Measurements from ENCODE around the gene INTS7.

The INTS7 gene

GRCh38 chr1:211903490-211904245 is 131.7 kb downstream of the INTS7 start:
- DNase-seq (ENCODE audit: low read depth), result no peak

GRCh38 chr1:211902624-211903291 is 132.6 kb downstream of the INTS7 start:
- DNase-seq (ENCODE audit: low read depth), result no peak

DNA sequence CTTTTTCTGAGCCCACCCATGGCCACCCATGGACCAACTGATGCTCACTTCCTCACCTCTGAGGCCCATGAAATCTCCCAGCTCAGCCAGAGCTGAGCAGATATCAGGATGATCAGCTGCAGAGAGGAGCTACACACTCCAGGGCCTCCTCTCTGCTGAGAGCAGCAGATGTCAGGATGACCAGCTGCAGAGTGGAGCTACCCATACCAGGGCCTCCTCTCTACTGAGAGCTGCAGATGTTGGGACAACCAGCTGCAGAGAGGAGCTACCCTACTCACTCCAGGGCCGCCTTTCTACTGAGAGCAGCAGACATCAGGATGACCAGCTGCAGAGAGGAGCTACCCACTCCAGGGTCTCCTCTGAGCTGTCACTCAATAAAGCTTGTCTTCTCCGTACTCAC is 133.4 kb downstream of the INTS7 start:
- no peak for DNase-seq (ENCODE audit: low read depth)

DNA sequence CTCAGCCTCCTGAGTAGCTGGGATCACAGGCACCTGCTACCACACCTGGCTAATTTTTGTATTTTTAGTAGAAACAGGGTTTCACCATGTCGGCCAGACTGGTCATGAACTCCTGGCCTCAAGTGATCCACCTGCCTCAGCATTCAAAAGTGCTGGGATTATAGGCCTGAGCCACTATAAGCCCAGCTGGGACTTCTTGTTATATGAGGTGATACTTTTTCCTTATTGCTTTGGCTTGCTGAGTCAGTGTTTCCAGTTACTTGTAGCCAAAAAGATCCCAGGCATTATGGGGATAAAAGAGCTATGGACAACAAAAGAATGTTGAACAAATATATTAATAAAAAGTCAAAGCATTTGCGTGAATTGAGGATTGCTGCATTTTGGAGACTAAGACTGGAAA is 134.9 kb downstream of the INTS7 start:
- no peak for DNase-seq (ENCODE audit: low read depth)

DNA sequence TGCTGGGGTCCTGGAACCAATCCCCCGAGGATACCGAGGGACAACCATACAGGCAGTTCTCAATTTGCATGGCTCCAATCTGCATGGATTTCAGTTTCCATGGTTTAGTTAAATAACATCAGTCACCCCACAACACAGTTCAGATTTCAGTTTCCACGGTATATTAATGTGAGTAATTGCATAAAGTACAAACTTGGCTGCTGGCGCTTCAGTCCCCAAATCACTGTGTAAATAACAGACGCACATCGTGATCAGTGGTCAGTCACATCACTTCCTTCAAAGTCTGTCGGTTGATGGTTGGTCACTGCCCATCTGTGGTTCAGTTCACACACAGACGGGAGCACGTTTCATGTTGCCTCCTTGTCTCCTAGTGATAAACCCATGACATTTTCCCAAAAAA is 138.4 kb downstream of the INTS7 start:
- no peak for DNase-seq (ENCODE audit: low read depth)

- no peak for DNase-seq (ENCODE audit: low read depth)
Observed at GRCh38 chr1:211895126-211895759, 140.1 kb downstream of the INTS7 start.

DNA sequence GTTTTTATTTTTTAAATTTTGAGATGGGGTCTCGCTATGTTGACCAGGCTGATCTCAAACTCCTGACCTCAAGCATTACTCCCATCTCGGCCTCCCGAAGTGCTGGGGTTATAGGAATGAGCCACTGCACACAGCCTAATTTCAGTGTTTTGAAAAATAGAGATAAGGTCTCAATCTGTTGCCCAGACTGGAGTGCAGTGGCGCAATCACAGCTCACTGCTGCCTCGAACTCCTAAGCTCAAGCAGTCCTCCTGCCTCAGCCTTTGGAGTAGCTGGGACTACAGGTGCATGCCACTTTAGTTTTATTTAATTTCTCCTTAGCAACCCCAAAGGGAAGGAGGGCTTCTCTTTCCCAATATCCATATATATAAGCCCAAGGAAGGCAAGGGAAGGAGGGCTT is 141.0 kb downstream of the INTS7 start:
- DNase-seq (ENCODE audit: low read depth), result no peak

DNA sequence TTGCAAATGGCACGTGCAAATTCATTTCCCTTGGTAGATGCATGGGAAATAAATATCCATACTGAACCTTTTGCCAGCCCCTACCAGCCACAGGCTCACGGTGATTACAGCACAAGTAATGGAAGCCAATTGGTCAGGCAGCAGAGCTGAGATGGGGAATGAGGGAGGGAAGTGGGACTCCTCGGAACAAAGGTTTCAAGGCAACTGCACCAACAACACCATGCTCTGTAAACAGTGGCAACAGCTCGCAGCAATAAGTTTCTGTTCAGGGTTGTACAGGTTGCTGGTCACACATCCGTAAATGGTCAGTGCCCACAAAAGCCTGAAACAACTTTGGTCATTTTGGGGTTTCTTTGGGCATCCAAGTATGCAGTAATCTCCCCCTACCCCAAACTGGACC is 142.1 kb downstream of the INTS7 start:
- DNase-seq (ENCODE audit: low read depth), result no peak

DNA sequence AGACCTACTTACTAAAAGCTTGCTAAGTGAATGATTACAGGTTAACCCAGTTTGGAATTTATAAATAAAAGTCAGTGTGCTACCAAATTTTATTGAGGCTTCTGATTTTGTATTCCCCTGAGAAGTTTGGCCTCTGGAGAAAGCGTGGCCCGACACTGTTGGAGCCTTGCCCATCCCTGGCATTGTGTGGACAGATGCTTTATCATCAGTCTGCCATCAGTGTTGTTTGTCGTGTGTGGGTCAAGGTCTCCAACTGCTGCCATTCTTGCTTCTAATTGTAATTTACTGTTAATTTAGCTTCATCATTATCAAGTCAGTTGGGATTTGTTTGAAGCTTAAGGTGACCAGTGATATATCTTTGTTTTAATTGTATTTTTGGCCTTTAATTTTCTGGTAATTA is 142.8 kb downstream of the INTS7 start:
- DNase-seq (ENCODE audit: low read depth), result no peak

DNA sequence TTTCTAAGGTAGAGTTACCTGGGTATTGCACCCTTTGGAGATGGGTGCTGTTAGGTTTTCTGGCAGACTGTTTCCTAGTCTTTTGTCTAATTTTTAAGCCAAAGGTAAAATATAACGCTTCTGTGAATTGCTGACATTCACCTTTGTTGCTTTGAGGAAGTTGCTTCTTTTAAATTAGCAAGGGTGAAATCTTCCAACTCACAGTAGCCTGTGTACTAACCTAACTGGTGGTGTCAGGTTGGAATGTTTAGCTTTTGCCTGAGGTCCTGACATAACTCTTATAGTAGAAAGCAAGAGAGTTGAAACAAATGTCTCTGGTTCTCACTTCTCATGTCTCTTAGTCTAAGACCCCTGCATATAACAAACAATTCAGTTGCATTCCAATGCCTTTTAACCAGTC is 143.6 kb downstream of the INTS7 start:
- DNase-seq (ENCODE audit: low read depth), result no peak

Measured in T-helper 22 cell (primary cell).